Kidney epithelial cell (primary cell): Measurements from ENCODE around the gene PAX7. TPM values are rescaled to one million over a fixed set of nuclear protein-coding genes. Genes with fewer than 3 reads are reported as not detected.
"Not testable (repeated sequence)": the region's sequence is repeated elsewhere in the genome, so short reads cannot be mapped to it uniquely, and the experiment has no call there.

ENCODE experiments used
- DNase-seq: peaks from one replicate; pipeline ENCODE4 v3.0.0-alpha.2; 2010; ENCODE audit warnings: low read depth
- H3K27me3 ChIP-seq: 2 replicates; pipeline ENCODE4 v1.6.0; 2011; ENCODE audit warnings: low read length; ENCODE audit not compliant: control insufficient read depth, insufficient read depth
- H3K36me3 ChIP-seq: 2 replicates; pipeline ENCODE4 v1.5.1; 2011; ENCODE audit warnings: low read length; ENCODE audit not compliant: control insufficient read depth, insufficient read depth
- H3K4me3 ChIP-seq: 2 replicates; pipeline ENCODE4 v1.5.1; 2011; ENCODE audit warnings: low read depth, mild to moderate bottlenecking, control low read depth, low read length
- CTCF ChIP-seq: IDR thresholded peaks from 2 replicates; pipeline ENCODE4 v1.5.1; 2011; ENCODE audit warnings: mild to moderate bottlenecking, moderate library complexity, low read length, control low read depth, inconsistent platforms; ENCODE audit not compliant: insufficient read depth, poor library complexity, severe bottlenecking
- total RNA-seq: library from RNA; depleted of rRNA; stranded (reverse); fragments of >200 nt; gene quantifications from 2 replicates; pipeline ENCODE4 v1.2.3, GENCODE V29; 2015

PAX7 gene
- total RNA-seq, 1 donor from 2014 or later: not detected

DNA sequence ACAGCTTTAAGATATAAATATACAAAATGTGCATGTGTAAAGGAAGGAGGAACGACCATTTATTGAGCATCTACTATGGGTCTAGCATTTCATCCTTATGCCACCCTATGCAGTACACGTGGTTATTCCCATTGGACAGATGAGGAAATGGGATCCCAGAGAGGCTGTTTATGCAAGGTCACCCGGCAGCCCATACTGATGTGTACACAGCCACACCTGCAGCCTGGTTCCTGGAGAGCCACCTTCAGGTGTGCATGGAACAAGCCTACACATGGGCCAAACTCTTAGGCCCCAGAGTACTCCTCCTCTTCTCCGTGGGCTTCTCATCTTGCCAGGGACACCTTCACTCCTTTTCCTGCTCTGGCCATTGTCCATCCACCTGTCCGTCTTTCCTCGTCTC lies 108.8 kb downstream of the PAX7 start:
- Histone ChIP-seq H3K4me3 (no peak overlapping the region), H3K36me3 (no peaks in the 10 kb centered on the region), H3K27me3 (no peaks in the 10 kb centered on the region)
- DNase-seq: no peak
- TF ChIP-seq CTCF: no peak

DNA sequence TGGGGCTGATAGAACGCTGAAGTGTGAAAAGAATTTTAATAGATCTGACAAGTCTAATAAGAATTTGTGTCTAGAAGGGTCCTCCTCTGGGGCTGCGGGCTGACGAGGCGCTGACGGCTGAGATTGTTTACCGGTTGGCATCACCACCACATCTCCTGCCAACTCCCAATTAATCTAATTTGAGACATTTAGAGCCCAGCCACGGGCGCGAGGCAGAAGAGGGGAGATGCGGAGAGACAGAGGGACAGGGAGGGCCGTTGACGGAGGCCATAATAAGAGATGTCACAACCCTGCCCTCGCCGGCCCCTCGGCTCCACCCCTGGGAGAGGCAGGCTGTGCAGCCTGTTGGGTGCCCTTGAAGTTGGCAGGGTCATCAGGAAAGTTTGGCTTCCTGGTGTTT lies 109.3 kb downstream of the PAX7 start:
- H3K36me3 ChIP-seq: no peaks in the 10 kb centered on the region
- no peak for DNase-seq
- H3K4me3 ChIP-seq: no peak overlapping the region
- H3K27me3 ChIP-seq: no peaks in the 10 kb centered on the region
- no peak for TF ChIP-seq CTCF

DNA sequence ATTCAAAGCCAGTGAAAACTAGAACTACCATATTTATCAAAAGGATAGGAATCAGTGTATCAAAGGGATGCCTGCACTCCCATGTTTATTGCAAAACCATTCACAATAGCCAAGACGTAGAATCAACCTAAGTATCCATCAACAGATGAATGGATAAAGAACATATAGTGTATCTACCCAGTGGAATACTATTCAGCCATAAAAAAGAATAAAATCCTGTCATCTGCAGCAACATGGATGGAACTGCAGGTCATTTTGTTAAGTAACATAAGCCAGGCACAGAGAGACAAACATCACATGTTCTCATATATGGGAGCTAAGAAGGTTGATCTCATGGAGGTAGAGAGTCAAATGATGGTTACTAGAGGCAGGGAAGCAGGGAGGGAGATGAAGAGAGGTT lies 110.0 kb downstream of the PAX7 start:
- Histone ChIP-seq H3K36me3 (no peaks in the 10 kb centered on the region), H3K4me3 (no peak overlapping the region), H3K27me3 (no peaks in the 10 kb centered on the region)
- no peak for DNase-seq
- no peak for TF ChIP-seq CTCF

- H3K36me3 ChIP-seq: no peaks in the 10 kb centered on the region
- no peak overlapping the region for H3K4me3 ChIP-seq
- TF ChIP-seq CTCF: no peak
- DNase-seq: no peak
- no peaks in the 10 kb centered on the region for H3K27me3 ChIP-seq
Measured at GRCh38 chr1:18743233-18743632, 112.6 kb downstream of the PAX7 start.

- not testable (repeated sequence) for DNase-seq, H3K36me3 ChIP-seq, H3K4me3 ChIP-seq, H3K27me3 ChIP-seq
Measured at GRCh38 chr1:18744381-18744780, 113.7 kb downstream of the PAX7 start.

GRCh38 chr1:18746981-18747380 lies 116.3 kb downstream of the PAX7 start:
- TF ChIP-seq CTCF: no peak

More at GRCh38 chr1:18746981-18747380, 116.3 kb downstream of the PAX7 start:
- H3K36me3 ChIP-seq: no peaks in the 10 kb centered on the region
- no peak overlapping the region for H3K4me3 ChIP-seq
- DNase-seq: no peak
- no peaks in the 10 kb centered on the region for H3K27me3 ChIP-seq
